ENCODE results near the gene PHLDB2.

- TF ChIP-seq CTCF (conservative IDR thresholded peaks at IDR 0.05; ENCODE audit: low read depth, low read length) (no peak), EZH2phosphoT487 (IDR thresholded peaks at IDR 0.05; ENCODE audit: borderline replicate concordance, low read length) (no peak)
These were observed 40.9 kb downstream of the PHLDB2 start for GRCh38 chr3:111899966-111900365.

All from PC-3 (cell line).